Central memory CD8-positive, alpha-beta T cell (primary cell): ENCODE measurements around the gene MT1M.
"Not testable (repeated sequence)": the region's sequence is repeated elsewhere in the genome, so short reads cannot be mapped to it uniquely, and the experiment has no call there.

Source experiments
- ATAC-seq: fragments of 150-1000 bp; cut with Tn5 transposase; replicated peaks from 2 replicates; pipeline ENCODE4 v1.10.0; 2022; ENCODE audit warnings: mild to moderate bottlenecking, moderate FRiP score, moderate number of reproducible peaks; ENCODE audit not compliant: poor library complexity, severe bottlenecking; ENCODE audit errors: extremely low read depth
- DNase-seq, 2 donors: peaks; one replicate each; pipeline ENCODE4 v3.0.0; 2021; ENCODE audit warnings: low spot score in 2 of 2
- H3K27ac Mint-ChIP-seq: one replicate; pipeline ENCODE4 v1.8.0; 2022; ENCODE audit warnings: low read depth, mild to moderate bottlenecking, moderate library complexity, mixed read lengths
- H3K27me3 Mint-ChIP-seq: one replicate; pipeline ENCODE4 v1.8.0; 2022; ENCODE audit warnings: mixed read lengths
- H3K36me3 Mint-ChIP-seq: one replicate; pipeline ENCODE4 v1.8.0; 2022; ENCODE audit warnings: mild to moderate bottlenecking, moderate library complexity, mixed read lengths; ENCODE audit not compliant: insufficient read depth
- H3K4me1 Mint-ChIP-seq: one replicate; pipeline ENCODE4 v1.8.0; 2022; ENCODE audit warnings: mixed read lengths
- H3K4me3 Mint-ChIP-seq: one replicate; pipeline ENCODE4 v1.8.0; 2022; ENCODE audit warnings: mild to moderate bottlenecking, moderate library complexity, mixed read lengths
- H3K9me3 Mint-ChIP-seq: one replicate; pipeline ENCODE4 v1.8.0; 2022; ENCODE audit warnings: mixed read lengths

MT1M gene

GRCh38 chr16:56651586-56651985 lies 19.1 kb downstream of the MT1M start, which contains the start of gene MT1B:
MT1B (plus strand) TSS chr16:56651886; CDS start chr16:56651954, 68 bp downstream.
- no peaks in the 10 kb centered on the region for H3K4me1 Mint-ChIP-seq
- no peak within 1 kb of the TSS for H3K27ac Mint-ChIP-seq
- no peaks in the 10 kb centered on the region for H3K9me3 Mint-ChIP-seq
- no peaks in the 10 kb centered on the region for H3K36me3 Mint-ChIP-seq
- ATAC-seq (no peak), DNase-seq (no peak)
- H3K27me3 Mint-ChIP-seq = no peaks in the 10 kb centered on the region
- H3K4me3 Mint-ChIP-seq = no peak within 1 kb of the TSS

GRCh38 chr16:56652600-56652999 lies 20.1 kb downstream of the MT1M start:
- no peak overlapping the region for H3K27ac Mint-ChIP-seq
- H3K36me3 Mint-ChIP-seq = no peaks in the 10 kb centered on the region
- no peak for DNase-seq
- no peaks in the 10 kb centered on the region for H3K9me3 Mint-ChIP-seq
- no peaks in the 10 kb centered on the region for H3K4me1 Mint-ChIP-seq
- no peak overlapping the region for H3K4me3 Mint-ChIP-seq
- no peaks in the 10 kb centered on the region for H3K27me3 Mint-ChIP-seq
- ATAC-seq = no peak

GRCh38 chr16:56653218-56653617 lies 20.8 kb downstream of the MT1M start:
- DNase-seq = no peak
- H3K4me3 Mint-ChIP-seq = no peak overlapping the region
- peaks cover 5% of the 10 kb centered on the region for H3K4me1 Mint-ChIP-seq
- H3K27ac Mint-ChIP-seq = no peak overlapping the region
- no peaks in the 10 kb centered on the region for H3K9me3 Mint-ChIP-seq
- H3K27me3 Mint-ChIP-seq = no peaks in the 10 kb centered on the region
- H3K36me3 Mint-ChIP-seq = no peaks in the 10 kb centered on the region
- no peak for ATAC-seq

GRCh38 chr16:56657555-56658326 lies 25.3 kb downstream of the MT1M start, which contains the start of gene MT1F:
MT1F (plus strand) TSS chr16:56657959; CDS start chr16:56658059, 100 bp downstream.
- Mint-ChIP-seq H3K27ac (peak within 1 kb of the TSS; percentile 95), H3K9me3 (no peaks in the 10 kb centered on the region), H3K36me3 (peaks cover 3% of the 10 kb centered on the region), H3K27me3 (no peaks in the 10 kb centered on the region), H3K4me1 (peaks cover 29% of the 10 kb centered on the region), H3K4me3 (peak within 1 kb of the TSS; percentile 91)
- ATAC-seq (peak; percentile 68), DNase-seq (peak; percentile 33 to 38)

GRCh38 chr16:56658327-56658875 lies 25.9 kb downstream of the MT1M start:
- ATAC-seq (no peak), DNase-seq (no peak)
- H3K9me3 Mint-ChIP-seq = no peaks in the 10 kb centered on the region
- H3K27me3 Mint-ChIP-seq = no peaks in the 10 kb centered on the region
- H3K27ac Mint-ChIP-seq = peak overlapping the region; percentile 95
- peak overlapping the region; percentile 91 for H3K4me3 Mint-ChIP-seq
- H3K4me1 Mint-ChIP-seq = peaks cover 34% of the 10 kb centered on the region
- H3K36me3 Mint-ChIP-seq = peaks cover 3% of the 10 kb centered on the region

GRCh38 chr16:56662357-56663354 lies 30.2 kb downstream of the MT1M start:
- peaks cover 14% of the 10 kb centered on the region for H3K27me3 Mint-ChIP-seq
- DNase-seq = no peak
- ATAC-seq = peak; percentile 55

GRCh38 chr16:56664506-56664905 lies 32.0 kb downstream of the MT1M start:
- no peak overlapping the region for H3K4me3 Mint-ChIP-seq
- no peak overlapping the region for H3K27ac Mint-ChIP-seq
- no peak for DNase-seq
- ATAC-seq = no peak
- peaks cover 31% of the 10 kb centered on the region for H3K4me1 Mint-ChIP-seq
- H3K9me3 Mint-ChIP-seq = no peaks in the 10 kb centered on the region
- H3K27me3 Mint-ChIP-seq = peaks cover 33% of the 10 kb centered on the region
- peaks cover 6% of the 10 kb centered on the region for H3K36me3 Mint-ChIP-seq

More at GRCh38 chr16:56662357-56663354, 30.2 kb downstream of the MT1M start:
- H3K4me3 Mint-ChIP-seq = peak overlapping the region; percentile 85
- peaks cover 9% of the 10 kb centered on the region for H3K36me3 Mint-ChIP-seq
- peaks cover 36% of the 10 kb centered on the region for H3K4me1 Mint-ChIP-seq
- H3K9me3 Mint-ChIP-seq = no peaks in the 10 kb centered on the region
- peak overlapping the region; percentile 84 for H3K27ac Mint-ChIP-seq

- H3K9me3 Mint-ChIP-seq, H3K27ac Mint-ChIP-seq, H3K4me3 Mint-ChIP-seq, ATAC-seq, DNase-seq, H3K36me3 Mint-ChIP-seq: not testable (repeated sequence)
- H3K27me3 Mint-ChIP-seq = peaks cover 44% of the 10 kb centered on the region
- peaks cover 34% of the 10 kb centered on the region for H3K4me1 Mint-ChIP-seq
Measured at GRCh38 chr16:56665286-56666261, 33.1 kb downstream of the MT1M start.

GRCh38 chr16:56667581-56668571 lies 35.4 kb downstream of the MT1M start, which contains the start of gene MT1G:
MT1G (minus strand) TSS chr16:56668065; CDS start chr16:56667993, 72 bp downstream.
- Mint-ChIP-seq H3K36me3 (peaks cover 6% of the 10 kb centered on the region), H3K4me1 (peaks cover 17% of the 10 kb centered on the region), H3K9me3 (no peaks in the 10 kb centered on the region), H3K27me3 (peaks cover 67% of the 10 kb centered on the region), H3K4me3 (peak within 1 kb of the TSS; percentile 2), H3K27ac (no peak within 1 kb of the TSS)
- ATAC-seq = peak; percentile 49
- DNase-seq = no peak

GRCh38 chr16:56669005-56669839 lies 36.8 kb downstream of the MT1M start, which contains the start of gene MT1H:
MT1H (plus strand) TSS chr16:56669814; CDS start chr16:56669885, 71 bp downstream.
- Mint-ChIP-seq H3K9me3 (no peaks in the 10 kb centered on the region), H3K4me1 (peaks cover 11% of the 10 kb centered on the region), H3K27me3 (peaks cover 80% of the 10 kb centered on the region), H3K36me3 (peaks cover 6% of the 10 kb centered on the region), H3K4me3 (no peak within 1 kb of the TSS), H3K27ac (no peak within 1 kb of the TSS)
- ATAC-seq = no peak
- no peak for DNase-seq
